Esophagus squamous epithelium (tissue), 5 donors: ENCODE data around the gene PCDHA9. TPM values are rescaled to one million over a fixed set of nuclear protein-coding genes. Genes with fewer than 3 reads are reported as not detected.
"Not testable (repeated sequence)": the region's sequence is repeated elsewhere in the genome, so short reads cannot be mapped to it uniquely, and the experiment has no call there.

Experiments
- DNase-seq: peaks from one replicate; lab custom pipeline; 2025; lab: John Stamatoyannopoulos, UW
- H3K27ac ChIP-seq, 4 donors: fragments of 200-600 bp; sonication (generic); one replicate each; pipeline ENCODE4 v1.5.1; 2016 to 2019; ENCODE audit warnings: mild to moderate bottlenecking in 1 of 4
- H3K27me3 ChIP-seq, 4 donors: fragments of 200-600 bp; sonication (generic); 1 replicate in 3 of 4; 2 replicates in 1 of 4; pipeline versions ENCODE4 v1.5.1 to v1.6.0; 2017 to 2021; ENCODE audit warnings: antibody characterized with exemption in 1 of 4
- H3K36me3 ChIP-seq, 3 donors: fragments of 200-600 bp; sonication (generic); one replicate each; pipeline ENCODE4 v1.5.1; 2016 to 2019
- H3K4me1 ChIP-seq, 3 donors: fragments of 200-600 bp; sonication (generic); one replicate each; pipeline ENCODE4 v1.5.1; 2017 to 2019
- H3K4me3 ChIP-seq, 4 donors: fragments of 200-600 bp; sonication (generic); 1 replicate in 3 of 4; 2 replicates in 1 of 4; pipeline ENCODE4 v1.5.1; 2016 to 2019; ENCODE audit warnings: mild to moderate bottlenecking in 2 of 4, moderate library complexity in 1 of 4
- H3K9me3 ChIP-seq, 3 donors: fragments of 200-600 bp; sonication (generic); one replicate each; pipeline ENCODE4 v1.5.1; 2016 to 2019
- CTCF ChIP-seq, 6 experiments: fragments of 450-650 bp in 4 of 6; fragments of 200-600 bp in 2 of 6; sonication (generic) in 2 of 6; IDR thresholded peaks; one replicate each; pipeline ENCODE4 v1.5.1; 2016 to 2019; ENCODE audit warnings: antibody characterized with exemption in 6 of 6, mild to moderate bottlenecking in 4 of 6, moderate library complexity in 4 of 6
- POLR2A ChIP-seq, 4 donors: fragments of 450-650 bp; IDR thresholded peaks; one replicate each; pipeline ENCODE4 v1.6.1; 2017; ENCODE audit warnings: antibody characterized with exemption in 4 of 4, mild to moderate bottlenecking in 4 of 4, moderate library complexity in 3 of 4
- WGBS, 2 donors: methylation state at CpG; one replicate each; pipeline ENCODE4 v1.1.5; 2018; 5-methylcytosine and 5-hydroxymethylcytosine counted together
- intact Hi-C: fragments of 100-400 bp; cut with DNase I; formaldehyde crosslinking; loops from one replicate; pipeline ENCODE4 v1.15.0; 2022
- total RNA-seq, 4 donors: library from RNA; depleted of rRNA; stranded (reverse); fragments of >200 nt; gene quantifications; one replicate each; pipeline ENCODE4 v1.1.0, GENCODE V29; 2016
- donor health status: DM: yes; HTN: yes; CAD: no.

PCDHA9 gene
- total RNA-seq, 4 donors from 2014 or later, result 0.19 TPM; not detected in 3

GRCh38 chr5:140806834-140807775 lies 41.1 kb upstream of the PCDHA9 start, which contains the start of gene PCDHA4:
Gene PCDHA4, plus strand, starts transcription at chr5:140807068.
- TF ChIP-seq POLR2A (IDR thresholded peaks at IDR 0.05), result no peak
- peak in 2 of 6 experiments; percentile 17 to 29 for TF ChIP-seq CTCF (IDR thresholded peaks at IDR 0.05)
- WGBS, 2 donors, result 24 to 38% methylated on average over 9 to 38 of the region's 47 CpGs
- Histone ChIP-seq H3K36me3 (no peaks in the 10 kb centered on the region), H3K4me1 (no peaks in the 10 kb centered on the region), H3K4me3 (peak within 1 kb of the TSS in 3 of 4 donors; percentile 35 to 54 (median 35)), H3K27me3 (peaks cover 0 to 22% (median 0%) of the 10 kb centered on the region in 4 donors), H3K9me3 (peaks cover 0 to 47% (median 23%) of the 10 kb centered on the region in 3 donors), H3K27ac (peak within 1 kb of the TSS in 1 of 4 donors; percentile 34)
- DNase-seq, result no peak
- intact Hi-C loops, result no loop called here

GRCh38 chr5:140808241-140808888 lies 39.8 kb upstream of the PCDHA9 start:
- H3K27ac ChIP-seq, DNase-seq, H3K4me1 ChIP-seq, H3K4me3 ChIP-seq, intact Hi-C loops, H3K36me3 ChIP-seq: not testable (repeated sequence)
- 70 to 75% methylated on average over 5 to 52 of the region's 62 CpGs for WGBS, 2 donors
- H3K9me3 ChIP-seq, result peaks cover 0 to 34% (median 11%) of the 10 kb centered on the region in 3 donors
- peaks cover 0 to 10% (median 0%) of the 10 kb centered on the region in 4 donors for H3K27me3 ChIP-seq

- TF ChIP-seq POLR2A (IDR thresholded peaks at IDR 0.05) (no peak), CTCF (IDR thresholded peaks at IDR 0.05) (no peak)
- H3K4me1 ChIP-seq, result no peaks in the 10 kb centered on the region
- WGBS, 2 donors, result 76 to 96% methylated on average over 5 to 6 of the region's 43 CpGs
- no peak overlapping the region for H3K4me3 ChIP-seq
- intact Hi-C loops, result no loop called here
- no peak overlapping the region for H3K27ac ChIP-seq
- H3K27me3 ChIP-seq, result peaks cover 0 to 10% (median 0%) of the 10 kb centered on the region in 4 donors
- DNase-seq, result no peak
- peaks cover 0 to 32% (median 9%) of the 10 kb centered on the region in 3 donors for H3K9me3 ChIP-seq
- H3K36me3 ChIP-seq, result no peaks in the 10 kb centered on the region
Observed at GRCh38 chr5:140808889-140809291, 39.3 kb upstream of the PCDHA9 start.

- Histone ChIP-seq H3K27me3 (peaks cover 0 to 29% (median 0%) of the 10 kb centered on the region in 4 donors), H3K27ac (no peak within 1 kb of the TSS), H3K4me1 (no peaks in the 10 kb centered on the region), H3K36me3 (no peaks in the 10 kb centered on the region), H3K4me3 (no peak within 1 kb of the TSS), H3K9me3 (peaks cover 0 to 31% (median 23%) of the 10 kb centered on the region in 3 donors)
- no peak for DNase-seq
- TF ChIP-seq POLR2A (IDR thresholded peaks at IDR 0.05) (no peak), CTCF (IDR thresholded peaks at IDR 0.05) (peak in 1 of 6 experiments; percentile 34)
- intact Hi-C loops, result no loop called here
- 28 to 45% methylated on average over 22 to 24 of the region's 39 CpGs for WGBS, 2 donors
Observed at GRCh38 chr5:140821375-140822280, 26.6 kb upstream of the PCDHA9 start, which contains the start of gene PCDHA5. Gene PCDHA5, plus strand, starts transcription at chr5:140821613.

- TF ChIP-seq POLR2A (IDR thresholded peaks at IDR 0.05) (no peak), CTCF (IDR thresholded peaks at IDR 0.05) (no peak)
- no peaks in the 10 kb centered on the region for H3K4me1 ChIP-seq
- peaks cover 0 to 31% (median 23%) of the 10 kb centered on the region in 3 donors for H3K9me3 ChIP-seq
- peaks cover 0 to 33% (median 0%) of the 10 kb centered on the region in 4 donors for H3K27me3 ChIP-seq
- no peak overlapping the region for H3K4me3 ChIP-seq
- intact Hi-C loops, result no loop called here
- WGBS, 2 donors, result 20 to 32% methylated on average over 6 of the region's 6 CpGs
- H3K36me3 ChIP-seq, result no peaks in the 10 kb centered on the region
- H3K27ac ChIP-seq, result no peak overlapping the region
- no peak for DNase-seq
Observed at GRCh38 chr5:140822281-140822629, 25.9 kb upstream of the PCDHA9 start.

- H3K4me3 ChIP-seq, H3K27ac ChIP-seq, H3K36me3 ChIP-seq, intact Hi-C loops, DNase-seq, H3K4me1 ChIP-seq: not testable (repeated sequence)
- peaks cover 0 to 35% (median 28%) of the 10 kb centered on the region in 3 donors for H3K9me3 ChIP-seq
- WGBS, 2 donors, result 63 to 78% methylated on average over 22 to 29 of the region's 48 CpGs
- H3K27me3 ChIP-seq, result peaks cover 0 to 40% (median 0%) of the 10 kb centered on the region in 4 donors
Observed at GRCh38 chr5:140822969-140823368, 25.2 kb upstream of the PCDHA9 start.
